Esophagus squamous epithelium (tissue), 4 donors: ENCODE results near the gene FGF12.

Experiments
- CTCF ChIP-seq, 6 experiments: fragments of 450-650 bp in 4 of 6; fragments of 200-600 bp in 2 of 6; sonication (generic) in 2 of 6; IDR thresholded peaks; one replicate each; pipeline ENCODE4 v1.5.1; 2016 to 2019; ENCODE audit warnings: antibody characterized with exemption in 6 of 6, mild to moderate bottlenecking in 4 of 6, moderate library complexity in 4 of 6
- POLR2A ChIP-seq, 4 donors: fragments of 450-650 bp; IDR thresholded peaks; one replicate each; pipeline ENCODE4 v1.6.1; 2017; ENCODE audit warnings: antibody characterized with exemption in 4 of 4, mild to moderate bottlenecking in 4 of 4, moderate library complexity in 3 of 4

GRCh38 chr3:192186045-192186444 lies 541.3 kb downstream of the FGF12 start:
- no peak for TF ChIP-seq CTCF (IDR thresholded peaks at IDR 0.05)
- TF ChIP-seq POLR2A (IDR thresholded peaks at IDR 0.05), result no peak
